HL-60 (cell line): Measurements from ENCODE around the gene VDAC2.
"Not testable (repeated sequence)": the region's sequence is repeated elsewhere in the genome, so short reads cannot be mapped to it uniquely, and the experiment has no call there.

ENCODE experiments used
- DNase-seq, 2 experiments: peaks; one replicate each; pipeline ENCODE4 v3.0.0-alpha.2; 2010 to 2020; ENCODE audit warnings: low read depth in 1 of 2, low spot score in 1 of 2
- H3K27ac ChIP-seq: fragments of 250-450 bp; sonication (Bioruptor Pico); replicated peaks from 2 replicates; pipeline ENCODE4 v1.5.1; 2020; ENCODE audit warnings: mild to moderate bottlenecking, moderate library complexity
- H3K27me3 ChIP-seq: fragments of 250-450 bp; sonication (Bioruptor Pico); 2 replicates; pipeline ENCODE4 v1.5.1; 2021; ENCODE audit warnings: mild to moderate bottlenecking, moderate library complexity; ENCODE audit not compliant: insufficient read depth, poor library complexity, severe bottlenecking
- H3K4me3 ChIP-seq: replicated peaks from 2 replicates; pipeline ENCODE4 v1.5.1; 2011; ENCODE audit warnings: mild to moderate bottlenecking, control low read depth, low read length; ENCODE audit not compliant: insufficient read depth
- CTCF ChIP-seq: IDR thresholded peaks from one replicate; pipeline ENCODE4 v1.5.1; 2011; ENCODE audit warnings: low read length, control low read depth, inconsistent platforms; ENCODE audit not compliant: insufficient read depth
- GABPA ChIP-seq: IDR thresholded peaks from 2 replicates; pipeline ENCODE4 v1.6.1; 2012; ENCODE audit warnings: low read depth
- POLR2AphosphoS5 ChIP-seq: IDR thresholded peaks from 2 replicates; pipeline ENCODE4 v1.6.1; 2012; ENCODE audit warnings: low read depth
- REST ChIP-seq: IDR thresholded peaks from 2 replicates; pipeline ENCODE4 v1.6.1; 2012; ENCODE audit warnings: low read depth; ENCODE audit not compliant: insufficient replicate concordance
- SPI1 ChIP-seq: IDR thresholded peaks from 2 replicates; pipeline ENCODE4 v1.6.1; 2012; ENCODE audit warnings: low read depth, mild to moderate bottlenecking, borderline replicate concordance

Gene VDAC2

GRCh38 chr10:75189266-75190096 is 21.1 kb upstream of the VDAC2 start:
- TF ChIP-seq GABPA: no peak
- no peak for TF ChIP-seq SPI1
- no peak for TF ChIP-seq REST
- no peak for TF ChIP-seq POLR2AphosphoS5
- TF ChIP-seq CTCF: no peak

GRCh38 chr10:75191821-75192568 is 18.6 kb upstream of the VDAC2 start:
- Histone ChIP-seq H3K27ac (no peak overlapping the region), H3K4me3 (no peak overlapping the region), H3K27me3 (no peaks in the 10 kb centered on the region)
- DNase-seq: no peak
- TF ChIP-seq GABPA: no peak
- no peak for TF ChIP-seq SPI1

More at GRCh38 chr10:75189266-75190096, 21.1 kb upstream of the VDAC2 start:
- H3K27ac ChIP-seq: no peak overlapping the region
- H3K4me3 ChIP-seq: no peak overlapping the region
- no peaks in the 10 kb centered on the region for H3K27me3 ChIP-seq
- DNase-seq: no peak

GRCh38 chr10:75194625-75195024 is 16.0 kb upstream of the VDAC2 start:
- DNase-seq, H3K4me3 ChIP-seq, H3K27ac ChIP-seq, H3K27me3 ChIP-seq: not testable (repeated sequence)

- DNase-seq: no peak
- TF ChIP-seq POLR2AphosphoS5 (no peak), GABPA (no peak), SPI1 (no peak), REST (no peak), CTCF (no peak)
- H3K4me3 ChIP-seq: no peak overlapping the region
- no peak overlapping the region for H3K27ac ChIP-seq
- no peaks in the 10 kb centered on the region for H3K27me3 ChIP-seq
These were observed 15.4 kb upstream of the VDAC2 start for GRCh38 chr10:75195035-75195763.
